ENCODE results near the gene RAB7A.

GRCh38 chr3:128698211-128699047 is 27.6 kb upstream of the RAB7A start:
- TF ChIP-seq CTCF (optimal IDR thresholded peaks at IDR 0.05 in 1 of 3, IDR thresholded peaks at IDR 0.05 in 1 of 3, conservative IDR thresholded peaks at IDR 0.05 in 1 of 3; ENCODE audit: extremely low read depth in 1 of 3, insufficient read depth in 2 of 3, low read length in 3 of 3) (no peak), EZH2 (IDR thresholded peaks at IDR 0.05; ENCODE audit: low read length) (no peak)
